Dendritic cell treated with granulocyte-macrophage colony-stimulating factor and Interleukin-4, amounts not matched to agents 40 ng/mL and 50 ng/mL, for 4 days (primary cell): ENCODE measurements around the gene MAMLD1.

Experiments used
- H3K27ac Mint-ChIP-seq: one replicate; pipeline ENCODE4 v1.8.0; 2022; ENCODE audit warnings: mild to moderate bottlenecking, mixed read lengths
- H3K27me3 Mint-ChIP-seq: one replicate; pipeline ENCODE4 v1.8.0; 2022; ENCODE audit warnings: mild to moderate bottlenecking, mixed read lengths
- H3K36me3 Mint-ChIP-seq: one replicate; pipeline ENCODE4 v1.8.0; 2022; ENCODE audit warnings: low read depth, mixed read lengths
- H3K4me1 Mint-ChIP-seq: one replicate; pipeline ENCODE4 v1.8.0; 2022; ENCODE audit warnings: low read depth, mixed read lengths
- H3K4me3 Mint-ChIP-seq: one replicate; pipeline ENCODE4 v1.8.0; 2022; ENCODE audit warnings: mild to moderate bottlenecking, moderate library complexity, mixed read lengths
- H3K9me3 Mint-ChIP-seq: one replicate; pipeline ENCODE4 v1.8.0; 2022; ENCODE audit warnings: mixed read lengths
- intact Hi-C: fragments of 100-400 bp; cut with micrococcal nuclease; formaldehyde crosslinking; loops from one replicate; pipeline ENCODE4 v1.15.0; 2022

The MAMLD1 gene

DNA sequence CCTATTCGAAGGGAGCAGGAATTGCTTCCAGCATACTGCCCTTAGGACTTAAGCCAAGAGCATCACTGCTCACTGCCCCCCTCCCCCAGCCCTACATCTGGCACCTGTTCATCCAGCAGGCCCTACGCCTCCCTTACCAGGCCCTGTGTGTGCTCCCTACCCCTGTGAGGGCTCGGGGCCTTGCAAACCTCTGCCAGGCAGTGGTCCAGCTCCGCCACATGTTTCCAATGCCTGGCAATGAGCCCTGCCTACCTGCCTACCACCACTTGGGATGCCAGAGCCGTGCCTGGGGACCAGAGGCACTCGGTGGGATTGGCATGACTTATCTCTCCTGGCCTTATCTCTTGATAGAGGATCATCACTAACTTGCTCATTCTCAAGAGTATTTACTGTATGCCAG, 177.8 kb downstream of the MAMLD1 start:
- Mint-ChIP-seq H3K9me3 (no peaks in the 10 kb centered on the region), H3K27me3 (no peaks in the 10 kb centered on the region), H3K4me1 (no peaks in the 10 kb centered on the region), H3K4me3 (no peak overlapping the region), H3K27ac (no peak overlapping the region), H3K36me3 (no peaks in the 10 kb centered on the region)
- intact Hi-C loops = no loop called here

DNA sequence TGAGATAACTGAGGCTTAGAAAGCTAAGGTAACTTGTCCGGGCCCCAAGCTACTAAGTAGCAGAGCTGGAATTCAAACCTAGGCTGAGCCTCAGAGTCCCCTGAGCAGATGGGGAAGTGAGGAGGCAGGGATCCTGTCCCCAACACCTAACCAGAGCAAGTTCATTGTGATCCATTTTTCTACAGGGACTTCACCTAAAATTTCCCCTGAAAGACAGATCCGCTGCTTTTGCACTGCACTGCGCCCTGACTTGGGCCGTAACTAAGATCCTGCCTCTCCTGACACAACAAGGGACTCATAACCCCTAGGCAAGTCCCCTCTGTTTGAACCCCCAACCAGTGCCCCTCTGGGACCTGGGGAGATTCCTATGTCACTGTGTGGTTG, 179.7 kb downstream of the MAMLD1 start:
- H3K36me3 Mint-ChIP-seq = no peaks in the 10 kb centered on the region
- H3K4me1 Mint-ChIP-seq = peaks cover 13% of the 10 kb centered on the region
- H3K9me3 Mint-ChIP-seq = no peaks in the 10 kb centered on the region
- intact Hi-C loops = no loop called here
- H3K27me3 Mint-ChIP-seq = no peaks in the 10 kb centered on the region
- H3K27ac Mint-ChIP-seq = no peak overlapping the region
- no peak overlapping the region for H3K4me3 Mint-ChIP-seq

DNA sequence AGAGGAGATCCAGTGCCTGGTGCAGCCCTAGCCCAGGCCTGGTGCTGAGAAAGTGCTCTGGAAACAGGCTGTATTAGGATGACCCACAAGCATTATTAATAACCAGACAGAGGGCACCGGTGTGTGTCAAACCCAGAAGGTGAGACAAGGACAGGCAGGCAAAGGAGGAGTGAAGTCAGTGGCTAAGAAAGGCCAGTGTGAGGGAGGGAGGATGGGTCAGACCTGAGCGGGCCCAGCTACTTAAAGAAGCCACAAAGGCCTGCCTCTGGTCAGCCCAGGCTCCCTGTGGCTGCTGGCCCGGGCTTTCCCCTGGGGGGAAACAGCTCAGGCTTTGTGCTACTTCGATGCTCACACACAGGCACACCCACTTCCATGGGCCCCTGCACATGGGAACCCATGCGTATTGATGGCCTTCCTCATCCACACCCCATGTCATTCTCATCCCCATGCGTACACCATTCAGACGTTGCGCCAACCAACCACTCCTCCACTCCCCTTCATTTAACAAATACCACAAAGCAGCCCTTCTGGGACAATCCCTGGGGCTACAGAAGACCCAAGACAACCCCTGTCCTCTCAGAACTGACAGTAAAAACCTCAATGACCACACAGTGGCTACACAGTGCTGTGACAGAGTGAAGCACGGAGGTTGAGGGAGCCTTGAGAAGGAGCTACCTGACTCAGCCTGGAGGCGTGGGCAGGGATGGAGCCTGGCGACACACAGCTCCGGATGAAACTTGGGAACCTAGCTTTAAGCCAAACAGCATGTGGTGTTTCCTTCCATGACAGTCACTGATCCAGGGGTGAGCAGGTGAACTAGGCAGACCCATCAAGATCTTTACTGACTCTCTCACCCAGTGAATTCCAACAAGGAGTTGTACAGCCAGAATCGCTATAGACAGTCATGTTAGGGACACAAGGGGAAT, 180.4 kb downstream of the MAMLD1 start:
- Mint-ChIP-seq H3K27me3 (no peaks in the 10 kb centered on the region), H3K27ac (no peak overlapping the region), H3K4me3 (no peak overlapping the region), H3K4me1 (peaks cover 17% of the 10 kb centered on the region), H3K36me3 (no peaks in the 10 kb centered on the region), H3K9me3 (no peaks in the 10 kb centered on the region)
- intact Hi-C loops = no loop called here

DNA sequence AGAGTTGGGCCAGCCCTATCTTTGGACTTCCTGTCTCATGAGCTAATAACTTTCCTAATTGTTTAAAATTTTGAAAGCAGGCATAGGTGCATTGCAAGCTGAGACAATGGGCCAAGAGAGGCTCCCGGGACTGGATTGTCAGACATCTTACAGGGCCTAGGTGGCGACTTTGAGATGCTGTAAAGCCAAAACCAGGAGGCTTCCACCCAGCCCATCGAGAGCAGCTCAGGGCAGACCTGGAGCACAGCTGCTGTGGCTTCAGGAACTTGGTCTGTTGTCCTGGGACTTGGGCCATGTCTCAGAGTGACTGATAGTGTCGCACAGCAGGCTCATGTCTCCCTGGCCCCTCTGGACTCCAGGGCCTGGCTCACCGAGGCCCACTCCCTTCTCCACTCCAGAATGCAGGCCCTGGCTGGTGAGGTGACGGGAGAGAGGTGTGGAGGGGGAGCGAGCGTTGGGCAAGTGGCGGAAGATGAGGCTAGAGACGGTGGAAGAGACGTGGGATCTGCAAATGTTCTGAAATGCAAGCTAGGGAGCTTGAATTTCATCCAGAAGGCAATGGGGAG, 181.2 kb downstream of the MAMLD1 start:
- H3K9me3 Mint-ChIP-seq = no peaks in the 10 kb centered on the region
- intact Hi-C loops = no loop called here
- H3K36me3 Mint-ChIP-seq = no peaks in the 10 kb centered on the region
- H3K27me3 Mint-ChIP-seq = no peaks in the 10 kb centered on the region
- H3K4me1 Mint-ChIP-seq = peaks cover 22% of the 10 kb centered on the region
- H3K4me3 Mint-ChIP-seq = no peak overlapping the region
- no peak overlapping the region for H3K27ac Mint-ChIP-seq

DNA sequence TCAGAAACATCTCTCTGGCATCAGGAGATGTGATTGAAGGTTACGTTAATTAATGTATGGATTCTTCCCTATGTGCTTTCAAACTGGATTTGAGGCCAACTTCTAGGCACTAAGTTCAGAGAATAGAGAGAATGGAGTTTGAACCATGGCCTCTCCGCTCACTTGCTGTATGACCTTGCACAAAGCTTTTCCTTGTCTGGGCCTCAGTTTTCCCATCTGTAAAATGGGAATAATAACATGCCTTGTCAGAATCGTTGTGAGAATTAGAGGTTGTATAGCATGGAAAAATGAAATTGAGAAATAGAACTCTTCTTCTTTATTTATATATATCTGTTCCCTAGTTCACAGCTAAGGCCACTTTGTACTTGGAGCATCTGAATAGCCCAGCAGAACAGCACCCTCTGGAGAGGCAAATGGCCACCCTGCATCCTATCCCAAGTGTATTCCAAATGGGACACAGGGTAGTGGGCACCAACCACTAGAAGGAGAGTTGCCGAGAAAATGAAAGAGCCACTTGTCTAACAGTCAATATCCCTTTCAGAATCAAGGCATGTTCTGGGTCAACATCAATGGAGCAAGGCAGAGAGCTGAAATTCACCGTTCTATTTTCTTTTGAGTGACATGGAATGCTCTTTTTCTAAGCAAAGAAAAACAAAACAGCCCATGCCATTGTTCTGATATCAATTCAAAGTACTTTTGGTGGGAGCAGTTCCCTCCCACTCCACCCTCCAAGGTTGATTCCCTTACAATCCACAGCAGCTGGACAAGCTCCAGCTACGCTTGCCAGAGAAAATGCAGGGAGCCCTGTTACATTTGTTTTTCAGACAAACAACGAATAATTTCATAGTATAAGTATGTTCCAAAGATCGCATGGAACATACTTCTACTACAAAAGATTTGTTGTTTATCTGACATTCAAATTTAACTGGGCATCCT, 182.0 kb downstream of the MAMLD1 start:
- H3K4me1 Mint-ChIP-seq = peaks cover 28% of the 10 kb centered on the region
- H3K9me3 Mint-ChIP-seq = no peaks in the 10 kb centered on the region
- H3K4me3 Mint-ChIP-seq = no peak overlapping the region
- H3K36me3 Mint-ChIP-seq = no peaks in the 10 kb centered on the region
- intact Hi-C loops = no loop called here
- no peaks in the 10 kb centered on the region for H3K27me3 Mint-ChIP-seq
- H3K27ac Mint-ChIP-seq = no peak overlapping the region

DNA sequence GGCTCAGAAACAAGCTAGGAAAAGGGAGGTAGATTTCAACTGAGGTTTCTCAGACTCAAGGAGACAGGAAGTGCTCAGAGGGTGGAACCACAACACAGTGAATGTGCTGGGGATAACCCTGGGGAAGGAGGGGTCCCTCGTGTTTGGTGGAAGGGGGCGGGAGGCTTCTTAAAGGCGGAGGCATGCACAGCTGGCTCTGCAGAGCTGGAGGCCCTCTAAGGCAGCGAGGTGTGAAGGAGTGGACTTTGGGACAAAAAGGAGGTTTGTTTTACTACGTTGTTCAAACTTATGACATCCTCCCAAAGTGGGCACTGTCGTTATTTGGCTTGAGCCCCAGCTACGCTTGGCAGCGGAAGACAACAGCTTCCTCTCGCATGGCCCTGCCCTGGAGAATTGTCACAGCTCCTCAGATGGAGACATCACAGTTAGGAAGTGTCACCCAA, 183.6 kb downstream of the MAMLD1 start:
- Mint-ChIP-seq H3K9me3 (no peaks in the 10 kb centered on the region), H3K36me3 (no peaks in the 10 kb centered on the region), H3K4me1 (peaks cover 28% of the 10 kb centered on the region), H3K27me3 (no peaks in the 10 kb centered on the region), H3K4me3 (peak overlapping the region; percentile 30), H3K27ac (peak overlapping the region; percentile 92)
- intact Hi-C loops = no loop called here

DNA sequence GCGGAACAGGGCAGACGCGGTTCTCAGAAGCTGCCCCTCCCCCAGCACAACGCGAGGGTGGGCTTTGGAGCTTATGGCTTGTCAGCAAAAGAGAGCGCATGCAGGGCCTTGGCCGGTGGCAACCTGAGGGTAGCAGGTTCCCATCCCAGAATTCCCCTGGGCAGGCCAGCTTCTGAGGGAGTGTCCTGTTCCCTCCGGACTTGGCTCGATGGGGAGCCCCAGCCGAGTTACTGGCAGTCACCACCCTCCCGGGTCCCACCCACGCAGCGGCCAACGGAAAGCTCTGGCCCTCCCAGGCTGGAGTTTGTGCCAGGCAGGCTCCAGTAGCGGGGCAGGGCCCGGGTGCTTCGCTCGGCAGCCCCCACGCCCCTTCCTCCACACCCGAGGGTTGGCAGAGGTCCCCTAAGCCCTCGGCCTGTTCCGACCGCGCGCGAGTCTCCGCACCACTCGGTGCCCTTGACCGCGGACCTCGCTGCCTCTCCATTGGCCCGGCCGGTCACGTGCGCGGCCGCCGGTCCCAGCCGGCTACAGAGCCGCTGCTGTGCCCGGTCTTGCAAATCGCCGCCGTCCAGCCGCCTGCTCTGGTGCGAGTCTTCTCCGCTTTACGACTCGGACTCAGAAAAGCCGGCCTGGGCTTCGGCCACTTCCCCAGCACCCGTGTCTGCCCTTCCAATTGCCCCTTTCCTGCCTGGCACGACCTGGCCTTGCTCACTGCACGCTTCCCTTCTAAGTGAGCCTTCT, 184.4 kb downstream of the MAMLD1 start:
- peaks cover 28% of the 10 kb centered on the region for H3K4me1 Mint-ChIP-seq
- H3K4me3 Mint-ChIP-seq = peak overlapping the region; percentile 75
- H3K27me3 Mint-ChIP-seq = no peaks in the 10 kb centered on the region
- no peaks in the 10 kb centered on the region for H3K36me3 Mint-ChIP-seq
- intact Hi-C loops = no loop called here
- peak overlapping the region; percentile 92 for H3K27ac Mint-ChIP-seq
- H3K9me3 Mint-ChIP-seq = no peaks in the 10 kb centered on the region

DNA sequence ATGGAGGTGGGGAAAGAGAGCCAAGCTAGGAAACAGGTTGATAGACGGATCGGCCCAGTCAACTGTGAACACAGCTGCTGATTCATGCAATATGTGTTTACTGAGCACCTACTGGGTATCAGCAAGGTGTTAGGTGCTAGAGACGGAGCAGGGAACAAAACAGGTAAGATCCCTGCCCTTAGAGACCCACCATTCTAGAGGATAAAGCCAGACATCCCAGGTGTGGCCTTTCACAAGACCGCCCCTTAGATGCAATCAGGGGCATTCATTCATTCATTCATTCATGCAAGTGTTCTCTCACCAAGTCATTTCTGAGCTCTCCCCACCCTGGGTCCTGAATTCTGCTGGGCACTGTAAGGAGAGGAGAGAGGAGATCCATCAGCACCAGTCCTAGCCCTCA, 185.1 kb downstream of the MAMLD1 start:
- Mint-ChIP-seq H3K9me3 (no peaks in the 10 kb centered on the region), H3K4me1 (peaks cover 28% of the 10 kb centered on the region), H3K36me3 (no peaks in the 10 kb centered on the region), H3K4me3 (peak overlapping the region; percentile 75), H3K27me3 (no peaks in the 10 kb centered on the region), H3K27ac (peak overlapping the region; percentile 92)
- intact Hi-C loops = no loop called here

DNA sequence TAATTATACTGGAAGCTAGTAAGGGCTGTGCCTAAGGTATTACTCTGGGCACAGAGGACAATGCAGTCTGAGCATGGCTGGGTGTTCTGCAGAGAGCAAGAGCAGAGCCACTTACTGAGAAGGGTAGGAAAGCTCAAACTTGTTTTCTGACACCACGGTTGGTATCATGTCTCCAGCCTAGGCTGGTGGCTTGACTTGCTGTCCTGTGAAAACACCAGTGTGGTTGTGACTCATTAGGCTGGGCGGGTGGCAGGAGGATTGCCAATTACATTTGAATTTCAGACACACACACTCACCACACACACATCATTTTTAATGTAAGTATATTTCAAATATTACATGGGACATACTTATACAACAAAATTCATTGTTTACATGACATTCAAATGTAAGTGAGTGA, 185.6 kb downstream of the MAMLD1 start:
- Mint-ChIP-seq H3K9me3 (no peaks in the 10 kb centered on the region), H3K4me3 (no peak overlapping the region), H3K27me3 (no peaks in the 10 kb centered on the region), H3K27ac (no peak overlapping the region), H3K4me1 (peaks cover 28% of the 10 kb centered on the region), H3K36me3 (no peaks in the 10 kb centered on the region)
- intact Hi-C loops = no loop called here

DNA sequence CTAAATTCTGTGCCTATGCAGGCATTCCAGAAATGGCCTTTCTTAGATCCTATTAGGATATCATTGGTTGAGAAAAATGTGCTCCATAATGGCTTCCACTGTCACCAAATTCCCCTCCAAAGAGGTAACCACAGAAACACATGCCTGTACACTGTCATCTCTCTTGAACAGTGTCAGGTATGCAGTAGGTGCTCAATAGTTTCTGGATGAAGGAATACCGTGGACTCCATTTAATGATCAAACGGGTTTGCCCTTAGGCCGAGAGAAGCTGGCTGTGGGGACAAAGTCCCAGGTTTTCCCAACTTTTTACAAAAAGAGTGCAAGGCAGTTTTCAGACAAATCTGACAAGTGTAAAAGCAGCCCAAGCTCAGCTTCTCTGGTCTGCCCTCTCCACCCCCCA, 188.8 kb downstream of the MAMLD1 start:
- H3K36me3 Mint-ChIP-seq = no peaks in the 10 kb centered on the region
- no peaks in the 10 kb centered on the region for H3K9me3 Mint-ChIP-seq
- intact Hi-C loops = no loop called here
- no peak overlapping the region for H3K4me3 Mint-ChIP-seq
- peaks cover 18% of the 10 kb centered on the region for H3K4me1 Mint-ChIP-seq
- H3K27me3 Mint-ChIP-seq = no peaks in the 10 kb centered on the region
- no peak overlapping the region for H3K27ac Mint-ChIP-seq

DNA sequence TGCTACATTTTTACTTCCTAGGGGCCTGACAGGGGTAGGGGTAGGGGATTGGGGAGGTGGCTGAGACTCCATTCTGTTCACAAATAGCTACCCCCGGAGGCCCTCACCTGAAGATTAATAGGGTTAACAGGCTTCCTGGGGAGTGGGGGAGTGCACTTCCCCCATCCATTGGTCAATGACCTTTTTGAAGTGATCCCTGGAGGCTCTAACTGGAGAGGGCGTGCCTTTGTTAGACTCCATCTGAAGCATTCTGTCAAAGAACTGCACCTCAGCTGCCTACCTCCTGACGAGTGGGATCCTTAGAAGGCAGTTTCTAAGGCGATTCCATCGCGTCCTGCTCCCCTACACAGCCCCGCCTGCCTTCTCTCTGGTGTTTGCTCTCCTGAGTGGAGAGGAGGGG, 195.3 kb downstream of the MAMLD1 start:
- Mint-ChIP-seq H3K9me3 (no peaks in the 10 kb centered on the region), H3K4me3 (no peak overlapping the region), H3K36me3 (no peaks in the 10 kb centered on the region), H3K27me3 (no peaks in the 10 kb centered on the region), H3K27ac (no peak overlapping the region), H3K4me1 (no peaks in the 10 kb centered on the region)
- intact Hi-C loops = no loop called here
